ENCODE results near the gene S100A5. TPM values are rescaled to one million over a fixed set of nuclear protein-coding genes. Genes with fewer than 3 reads are reported as not detected.
"Not testable (repeated sequence)": the region's sequence is repeated elsewhere in the genome, so short reads cannot be mapped to it uniquely, and the experiment has no call there.

The S100A5 gene
- total RNA-seq, 2 experiments from 2014 or later = 3.3 to 4.0 TPM

DNA sequence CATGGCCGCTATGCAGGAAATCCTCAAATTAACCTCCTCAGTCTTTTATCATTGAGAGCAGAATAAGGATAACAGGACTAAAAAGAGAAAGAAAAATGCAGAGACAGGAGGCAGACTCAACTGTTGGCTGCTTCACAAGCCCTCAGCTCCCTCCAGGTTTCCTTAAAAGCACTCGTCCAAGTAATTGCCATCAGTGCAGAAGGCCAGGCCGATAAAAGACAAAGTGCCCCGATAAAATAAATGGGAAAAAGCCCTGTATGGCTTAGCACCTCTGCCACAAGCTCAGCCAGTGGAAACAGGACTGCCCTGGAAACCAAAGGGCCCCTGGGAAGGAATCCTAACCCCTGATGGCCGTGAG lies 13.1 kb downstream of the S100A5 start:
- ChIA-PET POLR2A (no interaction called here), CTCF (no interaction called here)
- Mint-ChIP-seq H3K9me3 (no peaks in the 10 kb centered on the region), H3K27ac (no peak overlapping the region), H3K36me3 (peaks cover 3% of the 10 kb centered on the region), H3K4me3 (no peak overlapping the region), H3K4me1 (ENCODE audit: low read depth) (peaks cover 26% of the 10 kb centered on the region), H3K27me3 (no peaks in the 10 kb centered on the region)
- DNase-seq = no peak
- intact Hi-C loops (cut with micrococcal nuclease) = no loop called here

DNA sequence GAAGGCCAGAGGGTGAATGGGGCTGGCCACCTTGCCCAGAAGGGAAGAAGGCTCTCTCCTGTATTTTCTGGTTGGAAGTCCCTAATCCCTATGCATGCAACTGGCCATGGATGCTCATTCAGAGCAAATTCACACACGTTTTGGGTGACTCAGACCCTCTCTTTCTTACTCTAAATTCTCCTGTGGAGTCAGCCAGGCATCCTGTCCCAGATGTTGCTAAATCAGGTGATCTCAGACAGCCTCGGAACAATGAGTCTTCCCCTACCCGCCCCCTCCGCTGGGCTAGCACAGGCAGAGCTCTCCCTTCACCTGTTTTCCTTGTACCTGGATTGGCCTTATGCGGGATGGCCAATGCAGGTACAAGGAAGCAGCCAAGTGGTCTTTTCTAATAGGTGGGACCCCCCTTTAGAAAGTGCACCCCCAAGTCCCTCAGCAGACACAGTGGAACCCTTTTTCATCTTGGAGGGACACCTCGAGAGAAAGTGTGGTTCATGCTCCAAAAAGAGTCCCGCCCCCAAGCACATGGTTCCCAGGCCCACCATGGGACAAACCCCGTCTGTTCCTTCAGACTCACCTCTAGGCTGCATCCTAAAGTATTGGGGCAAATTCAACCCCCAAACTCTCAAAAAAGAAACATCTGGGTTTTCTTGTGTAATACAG lies 13.6 kb downstream of the S100A5 start:
- H3K36me3 Mint-ChIP-seq = no peaks in the 10 kb centered on the region
- no peak overlapping the region for H3K27ac Mint-ChIP-seq
- ChIA-PET CTCF (interaction anchor here (0.7 kb wide), 1 partner anchor 31 kb away, joined by 5 read pairs; no protein-coding TSS in a partner anchor), POLR2A (no interaction called here)
- intact Hi-C loops (cut with micrococcal nuclease) = no loop called here
- H3K27me3 Mint-ChIP-seq = no peaks in the 10 kb centered on the region
- no peak for DNase-seq
- H3K4me1 Mint-ChIP-seq (ENCODE audit: low read depth) = peaks cover 24% of the 10 kb centered on the region
- no peak overlapping the region for H3K4me3 Mint-ChIP-seq
- no peaks in the 10 kb centered on the region for H3K9me3 Mint-ChIP-seq

DNA sequence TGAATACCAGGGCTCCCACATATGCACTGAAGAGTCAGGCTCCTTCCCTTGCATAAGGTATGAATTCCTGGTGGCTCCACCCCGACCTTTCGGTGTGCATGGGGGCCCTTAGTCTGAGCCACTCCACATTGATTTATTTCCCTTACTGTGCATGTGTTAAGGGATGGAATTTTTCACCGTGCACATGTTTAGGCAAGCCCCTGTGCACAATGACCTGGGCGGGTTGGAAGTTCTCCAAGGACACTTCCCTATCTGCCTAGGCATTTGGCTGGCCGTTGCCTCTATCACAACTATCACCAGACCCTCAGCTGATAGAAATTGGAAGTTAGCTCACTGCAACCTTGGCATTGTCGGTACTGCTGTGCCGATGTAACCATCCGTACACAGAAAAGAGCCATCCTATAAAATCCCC lies 14.6 kb downstream of the S100A5 start:
- POLR2A ChIA-PET = no interaction called here
- DNase-seq = no peak
- no peaks in the 10 kb centered on the region for H3K27me3 Mint-ChIP-seq
- no peaks in the 10 kb centered on the region for H3K9me3 Mint-ChIP-seq
- H3K27ac Mint-ChIP-seq = no peak overlapping the region
- no peaks in the 10 kb centered on the region for H3K36me3 Mint-ChIP-seq
- intact Hi-C loops (cut with micrococcal nuclease) = no loop called here
- peaks cover 14% of the 10 kb centered on the region for H3K4me1 Mint-ChIP-seq (ENCODE audit: low read depth)
- H3K4me3 Mint-ChIP-seq = no peak overlapping the region
- CTCF ChIA-PET = interaction anchor here (0.8 to 2.7 kb wide), 3 partner anchors 42 to 46 kb away, joined by 3 to 11 read pairs (median 6); no protein-coding TSS in a partner anchor

DNA sequence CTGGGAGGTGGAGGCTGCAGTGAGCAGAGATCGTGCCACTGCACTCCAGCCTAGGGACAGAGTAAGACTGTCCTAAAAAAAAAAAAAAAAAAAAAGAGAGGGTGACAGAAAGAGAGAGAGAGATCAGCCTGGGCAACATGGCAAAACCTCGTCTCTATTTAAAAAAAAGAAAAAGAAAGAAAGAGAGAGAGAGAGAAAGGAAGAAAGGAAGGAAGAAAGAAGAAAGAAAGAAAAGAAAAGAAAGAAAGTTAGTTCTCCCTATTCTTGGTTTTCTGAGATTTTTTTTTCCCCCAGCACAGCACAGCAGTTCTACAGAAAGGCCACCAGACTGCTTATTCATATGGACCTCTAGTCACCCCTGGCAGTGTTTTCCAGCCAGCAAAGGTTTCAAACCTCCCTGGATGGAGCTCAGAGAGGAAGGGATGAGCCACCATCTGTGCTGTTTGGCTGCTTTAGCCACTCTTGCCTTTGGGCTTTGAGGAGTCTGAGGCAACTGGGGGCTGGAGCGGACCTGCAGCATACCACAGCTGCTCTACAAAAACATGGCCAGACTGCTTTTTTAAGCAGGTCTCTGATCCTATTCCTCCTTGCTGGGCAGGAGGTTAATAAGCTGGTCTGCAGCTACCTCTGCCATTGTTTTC lies 15.5 kb downstream of the S100A5 start:
- H3K36me3 Mint-ChIP-seq = no peaks in the 10 kb centered on the region
- no peaks in the 10 kb centered on the region for H3K9me3 Mint-ChIP-seq
- H3K27me3 Mint-ChIP-seq = no peaks in the 10 kb centered on the region
- CTCF ChIA-PET = interaction anchor here (0.6 to 2.7 kb wide), 8 partner anchors 8 to 150 kb away, joined by 3 to 11 read pairs (median 4); partner anchors contain the start of gene S100A12
- POLR2A ChIA-PET = no interaction called here
- H3K4me3 Mint-ChIP-seq = no peak overlapping the region
- H3K4me1 Mint-ChIP-seq (ENCODE audit: low read depth) = peaks cover 7% of the 10 kb centered on the region
- intact Hi-C loops (cut with micrococcal nuclease) = no loop called here
- DNase-seq = no peak
- no peak overlapping the region for H3K27ac Mint-ChIP-seq

DNA sequence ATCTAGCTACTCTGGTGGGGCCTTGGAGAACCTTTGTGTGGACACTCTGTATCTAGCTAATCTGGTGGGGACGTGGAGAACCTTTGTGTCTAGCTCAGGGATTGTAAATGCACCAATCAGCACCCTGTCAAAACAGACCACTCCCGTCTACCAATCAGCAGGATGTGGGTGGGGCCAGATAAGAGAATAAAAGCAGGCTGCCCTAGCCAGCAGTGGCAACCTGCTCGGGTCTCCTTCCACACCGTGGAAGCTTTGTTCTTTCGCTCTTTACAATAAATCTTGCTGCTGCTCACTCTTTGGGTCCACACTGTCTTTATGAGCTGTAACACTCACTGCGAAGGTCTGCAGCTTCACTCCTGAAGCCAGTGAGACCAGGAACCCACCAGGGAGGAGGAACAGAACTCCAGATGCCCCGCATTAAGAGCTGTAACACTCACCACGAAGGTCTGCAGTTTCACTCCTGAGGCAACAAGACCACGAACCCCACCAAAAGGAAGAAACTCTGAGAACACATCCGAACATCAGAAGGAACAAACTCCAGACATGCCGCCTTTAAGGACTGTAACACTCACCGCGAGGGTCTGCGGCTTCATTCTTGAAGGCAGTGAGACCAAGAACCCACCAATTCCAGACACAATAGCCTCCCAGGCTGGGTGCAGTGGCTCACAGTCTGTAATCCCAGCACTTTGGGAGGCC lies 18.2 kb downstream of the S100A5 start:
- DNase-seq; intact Hi-C loops (cut with micrococcal nuclease); POLR2A ChIA-PET; H3K27ac Mint-ChIP-seq; H3K9me3 Mint-ChIP-seq; H3K36me3 Mint-ChIP-seq; H3K27me3 Mint-ChIP-seq; H3K4me1 Mint-ChIP-seq (ENCODE audit: low read depth); H3K4me3 Mint-ChIP-seq: not testable (repeated sequence)
- CTCF ChIA-PET = interaction anchor here (1.1 to 3.5 kb wide), 4 partner anchors 10 to 95 kb away, joined by 3 to 16 read pairs (median 7); no protein-coding TSS in a partner anchor

DNA sequence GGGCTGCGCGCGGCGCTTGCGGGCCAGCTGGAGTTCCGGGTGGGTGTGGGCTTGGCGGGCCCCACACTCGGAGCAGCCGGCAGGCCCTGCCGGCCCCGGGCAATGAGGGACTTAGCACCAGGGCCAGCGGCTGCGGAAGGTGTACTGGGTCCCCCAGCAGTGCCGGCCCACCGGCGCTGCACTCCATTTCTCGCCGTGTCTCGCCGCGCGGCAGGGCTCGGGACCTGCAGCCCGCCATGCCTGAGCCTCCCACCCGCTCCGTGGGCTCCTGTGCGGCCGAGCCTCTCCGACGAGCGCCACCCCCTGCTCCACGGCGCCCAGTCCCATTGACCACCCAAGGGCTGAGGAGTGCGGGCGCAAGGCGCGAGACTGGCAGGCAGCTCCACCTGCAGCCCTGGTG lies 18.9 kb downstream of the S100A5 start:
- CTCF ChIA-PET = interaction anchor here (1.1 to 3.5 kb wide), 4 partner anchors 11 to 95 kb away, joined by 3 to 16 read pairs (median 10); no protein-coding TSS in a partner anchor
- H3K4me1 Mint-ChIP-seq (ENCODE audit: low read depth); DNase-seq; POLR2A ChIA-PET; H3K36me3 Mint-ChIP-seq; H3K27ac Mint-ChIP-seq; H3K4me3 Mint-ChIP-seq; H3K27me3 Mint-ChIP-seq; H3K9me3 Mint-ChIP-seq; intact Hi-C loops (cut with micrococcal nuclease): not testable (repeated sequence)

DNA sequence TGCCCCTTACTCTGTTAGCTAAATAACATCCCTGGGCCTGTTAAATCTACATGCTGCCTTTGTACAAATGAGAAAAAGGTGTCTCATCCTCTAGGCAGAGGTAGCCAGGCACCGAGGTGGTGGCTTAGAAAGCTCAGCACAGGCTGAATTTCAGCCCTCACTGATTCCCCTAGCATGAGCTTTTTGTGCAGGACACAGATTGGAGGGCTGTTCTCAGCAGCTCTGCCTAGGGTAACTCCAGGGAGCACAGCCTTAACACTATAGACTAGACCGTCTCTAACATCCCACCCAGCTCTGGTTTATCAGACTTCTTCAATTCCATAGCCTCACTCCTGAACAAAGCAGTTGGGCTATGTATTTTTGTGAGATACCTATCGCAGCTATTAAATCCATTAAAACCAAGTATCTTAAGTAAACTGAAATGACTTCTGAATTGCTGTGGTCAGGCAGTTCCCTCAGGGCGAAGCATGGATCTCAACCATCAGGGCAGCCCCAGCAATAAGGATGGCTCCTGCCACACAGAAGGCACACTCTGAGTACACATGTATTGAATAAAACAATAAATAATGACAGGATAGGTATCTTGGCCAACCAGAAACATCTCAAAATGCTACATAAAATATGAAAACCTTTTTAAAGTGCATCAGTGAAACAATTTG lies 19.8 kb downstream of the S100A5 start:
- no peaks in the 10 kb centered on the region for H3K36me3 Mint-ChIP-seq
- ChIA-PET CTCF (interaction anchor here (1.1 to 3.5 kb wide), 6 partner anchors 10 to 96 kb away, joined by 3 to 16 read pairs (median 8); no protein-coding TSS in a partner anchor), POLR2A (interaction anchor here (0.6 kb wide), 1 partner anchor 457 kb away, joined by 3 read pairs; the partner anchor contains the start of gene JTB)
- no peak overlapping the region for H3K4me3 Mint-ChIP-seq
- DNase-seq = no peak
- intact Hi-C loops (cut with micrococcal nuclease) = no loop called here
- H3K27me3 Mint-ChIP-seq = no peaks in the 10 kb centered on the region
- H3K27ac Mint-ChIP-seq = no peak overlapping the region
- H3K9me3 Mint-ChIP-seq = no peaks in the 10 kb centered on the region
- H3K4me1 Mint-ChIP-seq (ENCODE audit: low read depth) = peaks cover 9% of the 10 kb centered on the region

DNA sequence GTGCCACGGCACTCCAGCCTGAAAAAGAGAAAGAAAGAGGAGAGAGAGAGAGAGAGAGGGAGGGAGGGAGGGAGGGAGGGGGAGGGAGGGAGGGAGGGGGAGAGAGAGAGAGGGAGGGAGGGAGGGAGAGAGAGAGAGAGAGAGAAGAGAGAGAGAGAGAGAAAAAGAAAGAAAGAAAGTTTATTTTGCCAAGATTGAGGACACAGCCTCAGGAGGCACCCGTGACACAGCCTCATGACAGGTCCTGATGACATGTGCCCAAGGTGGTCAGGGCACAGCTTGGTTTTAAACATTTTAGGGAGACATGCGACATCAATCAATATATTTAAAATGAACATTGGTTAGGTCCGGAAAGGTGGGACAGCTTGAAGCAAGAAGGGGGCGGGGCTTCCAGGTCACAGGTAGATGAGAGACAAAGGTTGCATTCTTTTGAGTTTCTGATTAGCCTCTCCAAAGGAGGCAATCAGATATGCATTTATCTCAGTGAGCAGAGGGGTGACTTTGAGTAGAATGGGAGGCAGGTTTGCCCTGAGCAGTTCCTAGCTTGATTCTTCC lies 20.5 kb downstream of the S100A5 start:
- ChIA-PET POLR2A (interaction anchor here (0.6 kb wide), 1 partner anchor 457 kb away, joined by 3 read pairs; the partner anchor contains the start of gene JTB), CTCF (interaction anchor here (1.3 to 3.5 kb wide), 5 partner anchors 9 to 50 kb away, joined by 3 to 16 read pairs (median 12); no protein-coding TSS in a partner anchor)
- H3K9me3 Mint-ChIP-seq; intact Hi-C loops (cut with micrococcal nuclease); H3K27me3 Mint-ChIP-seq; H3K36me3 Mint-ChIP-seq; H3K27ac Mint-ChIP-seq; H3K4me3 Mint-ChIP-seq; H3K4me1 Mint-ChIP-seq (ENCODE audit: low read depth); DNase-seq: not testable (repeated sequence)

DNA sequence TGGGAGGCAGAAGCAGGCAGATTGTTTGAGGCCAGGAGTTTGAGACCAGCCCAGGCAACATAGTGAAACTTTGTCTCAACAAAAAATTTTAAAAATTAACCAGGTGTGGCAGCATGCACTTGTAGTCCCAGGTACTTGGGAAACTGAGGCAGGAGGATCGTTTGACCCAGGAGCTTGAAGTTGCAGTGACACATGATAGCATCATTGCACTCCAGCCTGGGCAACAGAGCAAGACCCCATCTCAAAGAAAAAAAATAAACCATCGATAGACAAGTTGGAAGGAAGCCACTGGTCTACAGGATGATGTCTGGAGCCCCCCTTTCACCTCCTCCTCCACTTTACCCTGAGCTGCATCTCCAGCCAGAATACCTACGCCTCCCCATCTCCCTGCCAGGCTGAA lies 21.5 kb downstream of the S100A5 start:
- CTCF ChIA-PET = interaction anchor here (2.9 to 3.5 kb wide), 2 partner anchors 13 to 24 kb away, joined by 16 read pairs; no protein-coding TSS in a partner anchor
- no peak overlapping the region for H3K4me3 Mint-ChIP-seq
- no peak for DNase-seq
- H3K36me3 Mint-ChIP-seq = no peaks in the 10 kb centered on the region
- intact Hi-C loops (cut with micrococcal nuclease) = no loop called here
- H3K4me1 Mint-ChIP-seq (ENCODE audit: low read depth) = peaks cover 5% of the 10 kb centered on the region
- H3K9me3 Mint-ChIP-seq = no peaks in the 10 kb centered on the region
- H3K27ac Mint-ChIP-seq = no peak overlapping the region
- no peaks in the 10 kb centered on the region for H3K27me3 Mint-ChIP-seq
- POLR2A ChIA-PET = no interaction called here

DNA sequence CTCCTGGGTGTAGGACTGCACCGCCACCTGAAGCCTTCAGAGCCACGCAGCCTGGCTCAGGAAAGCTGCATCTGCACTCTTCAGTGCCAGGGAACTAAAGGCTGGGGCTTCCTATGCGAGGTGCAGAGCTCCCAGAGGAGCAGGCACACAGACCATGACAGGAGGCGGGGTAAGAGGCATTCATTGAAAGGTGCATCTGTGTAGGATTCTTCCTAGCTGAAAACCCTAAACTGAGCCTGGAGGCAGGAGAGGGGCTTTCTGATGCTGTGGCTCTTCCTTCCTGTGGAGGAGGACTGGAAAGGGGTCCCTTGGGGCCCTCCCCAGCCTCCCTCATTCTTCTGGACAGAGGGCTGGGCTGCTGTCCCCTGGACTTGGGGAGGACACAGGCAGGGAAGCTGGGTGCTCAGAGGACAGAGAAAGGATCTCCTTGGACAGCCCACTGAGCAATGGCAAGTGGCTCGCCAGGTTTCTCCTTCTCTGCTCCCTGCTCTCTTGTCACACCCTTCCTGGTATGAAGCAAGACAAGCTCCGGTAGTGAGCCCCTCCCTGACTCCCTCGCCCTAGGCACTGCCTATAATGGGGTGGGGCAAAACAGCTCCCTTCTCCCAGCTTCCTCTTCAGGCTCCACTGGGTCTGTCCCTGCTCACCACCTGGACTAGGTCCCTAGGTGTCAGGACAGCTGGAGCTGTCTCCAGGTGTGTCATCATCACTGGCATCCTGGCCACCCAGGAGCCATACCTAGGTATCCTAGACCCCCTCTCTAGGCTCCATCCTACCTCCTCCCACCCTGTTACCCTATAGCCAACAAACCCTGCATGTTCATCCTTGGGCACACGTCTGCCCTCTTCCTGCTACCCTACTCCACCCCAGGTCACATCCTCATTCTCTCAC lies 25.0 kb downstream of the S100A5 start:
- POLR2A ChIA-PET = interaction anchor here (0.6 kb wide), 1 partner anchor 408 kb away, joined by 3 read pairs; no protein-coding TSS in a partner anchor
- Mint-ChIP-seq H3K4me1 (ENCODE audit: low read depth) (peaks cover 9% of the 10 kb centered on the region), H3K27me3 (no peaks in the 10 kb centered on the region), H3K27ac (no peak overlapping the region), H3K9me3 (no peaks in the 10 kb centered on the region), H3K36me3 (no peaks in the 10 kb centered on the region), H3K4me3 (no peak overlapping the region)
- CTCF ChIA-PET = interaction anchor here (0.7 to 3.5 kb wide), 4 partner anchors 17 to 162 kb away, joined by 3 to 12 read pairs (median 7); no protein-coding TSS in a partner anchor
- intact Hi-C loops (cut with micrococcal nuclease) = no loop called here
- no peak for DNase-seq

- Mint-ChIP-seq H3K36me3 (no peaks in the 10 kb centered on the region), H3K27ac (no peak overlapping the region), H3K4me1 (ENCODE audit: low read depth) (peaks cover 12% of the 10 kb centered on the region), H3K27me3 (no peaks in the 10 kb centered on the region), H3K9me3 (no peaks in the 10 kb centered on the region), H3K4me3 (no peak overlapping the region)
- CTCF ChIA-PET = interaction anchor here (1.3 to 5.0 kb wide), 3 partner anchors 19 to 54 kb away, joined by 7 to 65 read pairs (median 11); partner anchors contain the start of gene S100A6
- DNase-seq = no peak
- intact Hi-C loops (cut with micrococcal nuclease) = no loop called here
- POLR2A ChIA-PET = no interaction called here
Measured at GRCh38 chr1:153513666-153514065, 27.1 kb downstream of the S100A5 start.
